ENCODE measurements around the gene FAH.

GRCh38 chr15:80188251-80188650 is 35.5 kb downstream of the FAH start:
- no peak for TF ChIP-seq CBFB (CRISPR knock-in tag; IDR thresholded peaks at IDR 0.05)
- TF ChIP-seq CTCF (IDR thresholded peaks at IDR 0.05 in 2 of 3, conservative IDR thresholded peaks at IDR 0.05 in 1 of 3; ENCODE audit: insufficient read depth in 2 of 3, low read depth in 1 of 3, low read length in 3 of 3), result no peak
- TF ChIP-seq ATF3 (IDR thresholded peaks at IDR 0.05), result no peak
- TF ChIP-seq ATF3 (CRISPR knock-in tag; conservative IDR thresholded peaks at IDR 0.05), result no peak

Data from K562 (cell line).